Stimulated activated naive CD8-positive, alpha-beta T cell treated with anti-CD3 and anti-CD28 coated beads, Interleukin-15, Interleukin-2, amounts not matched to agents 100 ng/mL and 50 ng/mL, for 24 hours (primary cell): ENCODE results near the gene CDCP2.
"Not testable (repeated sequence)": the region's sequence is repeated elsewhere in the genome, so short reads cannot be mapped to it uniquely, and the experiment has no call there.

Experiments
- H3K27ac Mint-ChIP-seq: one replicate; pipeline ENCODE4 v1.8.0; 2021; ENCODE audit warnings: mild to moderate bottlenecking, mixed read lengths
- H3K27me3 Mint-ChIP-seq: one replicate; pipeline ENCODE4 v1.8.0; 2021; ENCODE audit warnings: mixed read lengths
- H3K36me3 Mint-ChIP-seq: one replicate; pipeline ENCODE4 v1.8.0; 2021; ENCODE audit warnings: low read depth, mixed read lengths
- H3K4me1 Mint-ChIP-seq: one replicate; pipeline ENCODE4 v1.8.0; 2021; ENCODE audit warnings: low read depth, mixed read lengths
- H3K4me3 Mint-ChIP-seq: one replicate; pipeline ENCODE4 v1.8.0; 2021; ENCODE audit warnings: mild to moderate bottlenecking, mixed read lengths
- H3K9me3 Mint-ChIP-seq: one replicate; pipeline ENCODE4 v1.8.0; 2021; ENCODE audit warnings: mixed read lengths

The CDCP2 gene

GRCh38 chr1:54173681-54174080 is 20.9 kb upstream of the CDCP2 start:
- Mint-ChIP-seq H3K9me3 (no peaks in the 10 kb centered on the region), H3K36me3 (no peaks in the 10 kb centered on the region), H3K4me3 (no peak overlapping the region), H3K27ac (no peak overlapping the region), H3K27me3 (no peaks in the 10 kb centered on the region), H3K4me1 (peaks cover 5% of the 10 kb centered on the region)

- no peaks in the 10 kb centered on the region for H3K36me3 Mint-ChIP-seq
- no peak overlapping the region for H3K27ac Mint-ChIP-seq
- H3K9me3 Mint-ChIP-seq: no peaks in the 10 kb centered on the region
- H3K4me1 Mint-ChIP-seq: peaks cover 5% of the 10 kb centered on the region
- H3K27me3 Mint-ChIP-seq: no peaks in the 10 kb centered on the region
- H3K4me3 Mint-ChIP-seq: no peak overlapping the region
Observed at GRCh38 chr1:54172614-54173599, 20.1 kb upstream of the CDCP2 start.

- peaks cover 5% of the 10 kb centered on the region for H3K4me1 Mint-ChIP-seq
- H3K27me3 Mint-ChIP-seq: no peaks in the 10 kb centered on the region
- no peak overlapping the region for H3K27ac Mint-ChIP-seq
- no peaks in the 10 kb centered on the region for H3K36me3 Mint-ChIP-seq
- no peaks in the 10 kb centered on the region for H3K9me3 Mint-ChIP-seq
- H3K4me3 Mint-ChIP-seq: no peak overlapping the region
Observed at GRCh38 chr1:54171606-54172005, 18.8 kb upstream of the CDCP2 start.

GRCh38 chr1:54171016-54171415 is 18.2 kb upstream of the CDCP2 start:
- Mint-ChIP-seq H3K27ac (no peak overlapping the region), H3K9me3 (no peaks in the 10 kb centered on the region), H3K36me3 (no peaks in the 10 kb centered on the region), H3K27me3 (no peaks in the 10 kb centered on the region), H3K4me3 (no peak overlapping the region), H3K4me1 (peaks cover 5% of the 10 kb centered on the region)

GRCh38 chr1:54169068-54169467 is 16.3 kb upstream of the CDCP2 start:
- Mint-ChIP-seq H3K36me3 (no peaks in the 10 kb centered on the region), H3K27ac (no peak overlapping the region), H3K4me3 (no peak overlapping the region), H3K27me3 (no peaks in the 10 kb centered on the region), H3K9me3 (no peaks in the 10 kb centered on the region), H3K4me1 (peaks cover 5% of the 10 kb centered on the region)

GRCh38 chr1:54168206-54168965 is 15.6 kb upstream of the CDCP2 start:
- no peaks in the 10 kb centered on the region for H3K9me3 Mint-ChIP-seq
- H3K27ac Mint-ChIP-seq: no peak overlapping the region
- no peak overlapping the region for H3K4me3 Mint-ChIP-seq
- peaks cover 5% of the 10 kb centered on the region for H3K4me1 Mint-ChIP-seq
- no peaks in the 10 kb centered on the region for H3K36me3 Mint-ChIP-seq
- no peaks in the 10 kb centered on the region for H3K27me3 Mint-ChIP-seq

- no peak overlapping the region for H3K4me3 Mint-ChIP-seq
- H3K27me3 Mint-ChIP-seq: no peaks in the 10 kb centered on the region
- H3K4me1 Mint-ChIP-seq: peaks cover 5% of the 10 kb centered on the region
- no peaks in the 10 kb centered on the region for H3K9me3 Mint-ChIP-seq
- no peak overlapping the region for H3K27ac Mint-ChIP-seq
- no peaks in the 10 kb centered on the region for H3K36me3 Mint-ChIP-seq
Observed at GRCh38 chr1:54167422-54168139, 14.8 kb upstream of the CDCP2 start.

- not testable (repeated sequence) for H3K36me3 Mint-ChIP-seq, H3K4me1 Mint-ChIP-seq, H3K27ac Mint-ChIP-seq, H3K4me3 Mint-ChIP-seq, H3K9me3 Mint-ChIP-seq, H3K27me3 Mint-ChIP-seq
Observed at GRCh38 chr1:54166357-54166756, 13.6 kb upstream of the CDCP2 start.

GRCh38 chr1:54165146-54165545 is 12.3 kb upstream of the CDCP2 start:
- no peaks in the 10 kb centered on the region for H3K36me3 Mint-ChIP-seq
- no peaks in the 10 kb centered on the region for H3K9me3 Mint-ChIP-seq
- no peak overlapping the region for H3K27ac Mint-ChIP-seq
- no peaks in the 10 kb centered on the region for H3K27me3 Mint-ChIP-seq
- no peaks in the 10 kb centered on the region for H3K4me1 Mint-ChIP-seq
- H3K4me3 Mint-ChIP-seq: no peak overlapping the region

GRCh38 chr1:54163573-54163972 is 10.8 kb upstream of the CDCP2 start:
- H3K27me3 Mint-ChIP-seq: no peaks in the 10 kb centered on the region
- no peaks in the 10 kb centered on the region for H3K4me1 Mint-ChIP-seq
- H3K27ac Mint-ChIP-seq: no peak overlapping the region
- no peak overlapping the region for H3K4me3 Mint-ChIP-seq
- no peaks in the 10 kb centered on the region for H3K36me3 Mint-ChIP-seq
- no peaks in the 10 kb centered on the region for H3K9me3 Mint-ChIP-seq

GRCh38 chr1:54163051-54163450 is 10.3 kb upstream of the CDCP2 start:
- Mint-ChIP-seq H3K36me3 (no peaks in the 10 kb centered on the region), H3K27ac (no peak overlapping the region), H3K4me1 (no peaks in the 10 kb centered on the region), H3K27me3 (no peaks in the 10 kb centered on the region), H3K4me3 (no peak overlapping the region), H3K9me3 (no peaks in the 10 kb centered on the region)

GRCh38 chr1:54161495-54162168 is 8.8 kb upstream of the CDCP2 start:
- no peaks in the 10 kb centered on the region for H3K27me3 Mint-ChIP-seq
- no peaks in the 10 kb centered on the region for H3K9me3 Mint-ChIP-seq
- H3K27ac Mint-ChIP-seq: no peak overlapping the region
- no peaks in the 10 kb centered on the region for H3K4me1 Mint-ChIP-seq
- no peak overlapping the region for H3K4me3 Mint-ChIP-seq
- H3K36me3 Mint-ChIP-seq: no peaks in the 10 kb centered on the region

- H3K4me3 Mint-ChIP-seq: no peak overlapping the region
- H3K27me3 Mint-ChIP-seq: no peaks in the 10 kb centered on the region
- no peaks in the 10 kb centered on the region for H3K4me1 Mint-ChIP-seq
- no peak overlapping the region for H3K27ac Mint-ChIP-seq
- no peaks in the 10 kb centered on the region for H3K9me3 Mint-ChIP-seq
- H3K36me3 Mint-ChIP-seq: no peaks in the 10 kb centered on the region
Observed at GRCh38 chr1:54160351-54160750, 7.6 kb upstream of the CDCP2 start.

- Mint-ChIP-seq H3K9me3 (no peaks in the 10 kb centered on the region), H3K4me1 (no peaks in the 10 kb centered on the region), H3K36me3 (no peaks in the 10 kb centered on the region), H3K4me3 (no peak overlapping the region), H3K27ac (no peak overlapping the region), H3K27me3 (no peaks in the 10 kb centered on the region)
Observed at GRCh38 chr1:54159733-54160316, 7.0 kb upstream of the CDCP2 start.
